Endothelial cell of umbilical vein (primary cell): ENCODE results near the gene CLEC20A. TPM values are rescaled to one million over a fixed set of nuclear protein-coding genes. Genes with fewer than 3 reads are reported as not detected.

ENCODE experiments used
- BruUV-seq: library from RNA; stranded (reverse); fragments of 400-500 nt; replicated peaks from 2 replicates; lab custom pipeline; 2021; lab: Mats Ljungman, UMichigan
- CTCF ChIA-PET: fragments of 300-600, 350-600 bp; sonication (Branson Sonifier 250); formaldehyde crosslinking; loops from one replicate; lab custom pipeline; 2021; ENCODE audit warnings: antibody characterized with exemption, inconsistent platforms; lab: Charles Lee
- POLR2A ChIA-PET: fragments of 300-600, 350-600 bp; sonication (Branson Sonifier 250); formaldehyde crosslinking; loops from one replicate; lab custom pipeline; 2021; ENCODE audit warnings: antibody characterized with exemption, inconsistent platforms; lab: Charles Lee
- DNase-seq: peaks from one replicate; pipeline ENCODE4 v3.0.0-alpha.2; 2011; ENCODE audit warnings: low read depth, low spot score
- FAIRE-seq: peaks from 2 replicates; lab custom pipeline; 2011; peaks lifted over from hg19 to GRCh38; lab: Jason Lieb, UNC
- H2AFZ ChIP-seq: 2 replicates; pipeline ENCODE4 v1.6.0; 2012; ENCODE audit warnings: low read depth, low read length, control low read depth, inconsistent platforms
- H3K27ac ChIP-seq: 2 replicates; pipeline ENCODE4 v1.5.1; 2011; ENCODE audit warnings: low read depth, mild to moderate bottlenecking, control low read depth, low read length, moderate library complexity; ENCODE audit not compliant: insufficient read depth
- H3K27me3 ChIP-seq, 2 experiments: 2 replicates each; pipeline versions ENCODE4 v1.6.0 to v1.6.1; 2011; ENCODE audit warnings: low read length in 2 of 2, mixed read lengths in 1 of 2; ENCODE audit not compliant: control insufficient read depth in 2 of 2, insufficient read depth in 2 of 2
- H3K36me3 ChIP-seq, 2 experiments: 2 replicates in 1 of 2; 3 replicates in 1 of 2; pipeline ENCODE4 v1.5.1; 2011; ENCODE audit warnings: low read length in 2 of 2, mild to moderate bottlenecking in 1 of 2, moderate library complexity in 1 of 2; ENCODE audit not compliant: control insufficient read depth in 2 of 2, insufficient read depth in 2 of 2; ENCODE audit errors: extremely low read depth in 1 of 2
- H3K4me1 ChIP-seq: 3 replicates; pipeline ENCODE4 v1.5.1; 2011; ENCODE audit warnings: mild to moderate bottlenecking, low read length; ENCODE audit not compliant: control insufficient read depth, insufficient read depth; ENCODE audit errors: extremely low read depth
- H3K4me2 ChIP-seq: 2 replicates; pipeline ENCODE4 v1.6.1; 2011; ENCODE audit warnings: low read length, control low read depth, mixed read lengths; ENCODE audit not compliant: insufficient read depth
- H3K4me3 ChIP-seq, 3 experiments: fragments of 200-600 bp in 1 of 3; sonication (generic), shearing (Covaris generic) in 1 of 3; replicated peaks in 1 of 3; 2 replicates each; pipeline ENCODE4 v1.5.1; 2011 to 2016; ENCODE audit warnings: control low read depth in 3 of 3, low read length in 3 of 3, mild to moderate bottlenecking in 2 of 3, inconsistent platforms in 1 of 3, low read depth in 1 of 3, moderate library complexity in 1 of 3; ENCODE audit not compliant: insufficient read depth in 1 of 3
- H3K79me2 ChIP-seq: 2 replicates; pipeline ENCODE4 v1.6.0; 2012; ENCODE audit warnings: low read length, inconsistent platforms; ENCODE audit not compliant: control insufficient read depth, insufficient read depth
- H3K9ac ChIP-seq: replicated peaks from 2 replicates; pipeline ENCODE3; 2011; ENCODE audit warnings: low read length, control low read depth; ENCODE audit not compliant: insufficient read depth; ENCODE audit errors: extremely low read depth
- H3K9me1 ChIP-seq: replicated peaks from 3 replicates; pipeline ENCODE4 v1.6.0; 2011; ENCODE audit warnings: mild to moderate bottlenecking, low read length; ENCODE audit not compliant: control insufficient read depth, insufficient read depth; ENCODE audit errors: extremely low read depth
- H3K9me3 ChIP-seq: replicated peaks from 2 replicates; pipeline ENCODE4 v1.5.1; 2012; ENCODE audit warnings: low read length, inconsistent platforms; ENCODE audit not compliant: control insufficient read depth, insufficient read depth
- H4K20me1 ChIP-seq: replicated peaks from 2 replicates; pipeline ENCODE3; 2011; ENCODE audit warnings: mild to moderate bottlenecking, low read length; ENCODE audit not compliant: control insufficient read depth, insufficient read depth; ENCODE audit errors: extremely low read depth
- CTCF ChIP-seq, 2 donors: IDR thresholded peaks; 1 replicate in 1 of 2; 2 replicates in 1 of 2; pipeline ENCODE4 v1.5.1; 2011; ENCODE audit warnings: low read length in 2 of 2, mild to moderate bottlenecking in 2 of 2, moderate library complexity in 2 of 2, control low read depth in 1 of 2, inconsistent platforms in 1 of 2, low read depth in 1 of 2; ENCODE audit not compliant: insufficient read depth in 1 of 2; ENCODE audit errors: extremely low read depth in 1 of 2
- FOS ChIP-seq: IDR thresholded peaks from 2 replicates; pipeline ENCODE4 v1.6.1; 2011; ENCODE audit warnings: mild to moderate bottlenecking, low read length, moderate library complexity, borderline replicate concordance; ENCODE audit not compliant: insufficient read depth
- JUN ChIP-seq: IDR thresholded peaks from 2 replicates; pipeline ENCODE4 v1.6.1; 2011; ENCODE audit warnings: borderline replicate concordance, low read depth; ENCODE audit not compliant: insufficient read length, insufficient read depth
- MAX ChIP-seq: IDR thresholded peaks from 2 replicates; pipeline ENCODE4 v1.6.1; 2011; ENCODE audit not compliant: insufficient read depth, insufficient read length
- POLR2A ChIP-seq: IDR thresholded peaks from 2 replicates; pipeline ENCODE4 v1.6.1; 2012; ENCODE audit warnings: low read depth, mild to moderate bottlenecking, control low read depth, low read length
- dilution Hi-C: fragments of 300-500 bp; cut with MboI; formaldehyde crosslinking; loops from one replicate; pipeline ENCODE4 v1.15.0; 2019; ENCODE audit warnings: low sequenced_read_pairs; ENCODE audit not compliant: extremely low pct_ligation_motif_present
- intact Hi-C: fragments of 100-400 bp; cut with micrococcal nuclease; formaldehyde crosslinking; loops from one replicate; pipeline ENCODE4 v1.10.0; 2022
- polyA plus RNA-seq, 4 experiments: library from polyadenylated mRNA; depleted of rRNA in 3 of 4; stranded (reverse) in 3 of 4; unstranded in 1 of 4; fragments of >200 nt; gene quantifications; 2 replicates each; pipeline versions ENCODE4 v1.2.1 to v1.2.3, GENCODE V29; 2011 to 2012; ENCODE audit warnings: missing spikeins in 1 of 4
- total RNA-seq: library from RNA; stranded (reverse); gene quantifications from 2 replicates; pipeline ENCODE4 v1.2.3, GENCODE V29; 2021

Gene CLEC20A
- total and polyA plus RNA-seq, 2 donors (not counting 3 experiments of a cell fraction or from before 2014, with no cell fraction given), result not detected

GRCh38 chr1:178530502-178530901 is 33.7 kb upstream of the CLEC20A start:
- no peak overlapping the region for H3K9ac ChIP-seq
- dilution Hi-C loops (no loop called here), intact Hi-C loops (loop anchor here (5.0 kb wide), 1 partner anchor 552 kb away; the partner anchor contains the start of gene TOR3A)
- H3K79me2 ChIP-seq, result no peaks in the 10 kb centered on the region
- no peaks in the 10 kb centered on the region for H3K27me3 ChIP-seq
- FAIRE-seq (no peak), DNase-seq (no peak)
- no peaks in the 10 kb centered on the region for H3K36me3 ChIP-seq
- H3K9me1 ChIP-seq, result no peaks in the 10 kb centered on the region
- no peaks in the 10 kb centered on the region for H4K20me1 ChIP-seq
- H3K4me2 ChIP-seq, result no peak overlapping the region
- CTCF ChIA-PET, result interaction anchor here (1.0 to 14.6 kb wide), 8 partner anchors 9 to 473 kb away, joined by 4 to 349 read pairs (median 10); no protein-coding TSS in a partner anchor
- H2AFZ ChIP-seq, result no peak overlapping the region
- POLR2A ChIA-PET, result no interaction called here
- no peak overlapping the region for H3K27ac ChIP-seq
- TF ChIP-seq POLR2A (no peak), CTCF (IDR thresholded peaks at IDR 0.05; ENCODE audit: extremely low read depth in 1 of 2, insufficient read depth in 1 of 2, low read depth in 1 of 2, low read length in 2 of 2) (no peak)
- H3K4me3 ChIP-seq, result no peak overlapping the region
- BruUV-seq, result no TSS peak
- H3K4me1 ChIP-seq, result no peaks in the 10 kb centered on the region
- no peaks in the 10 kb centered on the region for H3K9me3 ChIP-seq

DNA sequence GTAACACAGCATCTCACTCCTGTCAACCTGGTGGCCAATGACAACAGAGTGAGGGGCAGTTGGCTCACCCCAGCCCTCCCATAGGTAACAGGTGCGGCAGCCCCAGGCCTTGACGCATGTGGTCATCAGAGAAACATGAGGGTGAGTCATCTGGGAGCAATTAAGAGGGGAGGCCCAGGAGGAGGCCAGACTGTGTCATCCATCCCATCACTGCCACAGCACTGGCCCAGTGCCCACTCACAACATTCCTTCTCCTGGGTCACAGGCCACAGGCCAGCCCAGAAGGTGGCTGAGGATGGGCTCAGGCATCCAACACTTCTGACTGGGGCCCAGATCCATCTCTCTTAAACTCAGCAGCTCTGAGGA is 33.3 kb upstream of the CLEC20A start:
- Histone ChIP-seq H2AFZ (no peak overlapping the region), H3K9me1 (no peaks in the 10 kb centered on the region), H3K9ac (no peak overlapping the region), H3K4me2 (no peak overlapping the region), H3K36me3 (no peaks in the 10 kb centered on the region), H3K79me2 (no peaks in the 10 kb centered on the region), H3K27ac (no peak overlapping the region), H3K27me3 (no peaks in the 10 kb centered on the region), H3K4me1 (no peaks in the 10 kb centered on the region), H4K20me1 (no peaks in the 10 kb centered on the region), H3K9me3 (no peaks in the 10 kb centered on the region), H3K4me3 (no peak overlapping the region)
- no peak for FAIRE-seq
- ChIA-PET CTCF (interaction anchor here (1.2 to 14.6 kb wide), 7 partner anchors 26 to 474 kb away, joined by 4 to 349 read pairs (median 16); no protein-coding TSS in a partner anchor), POLR2A (no interaction called here)
- intact Hi-C loops (loop anchor here (5.0 kb wide), 1 partner anchor 552 kb away; the partner anchor contains the start of gene TOR3A), dilution Hi-C loops (no loop called here)
- BruUV-seq, result no TSS peak
- TF ChIP-seq MAX, result no peak
- peak; percentile 19 for TF ChIP-seq FOS
- peak; percentile 15 for TF ChIP-seq JUN
- DNase-seq, result no peak
